Keratinocyte (primary cell): ENCODE data around the gene HRAS. TPM values are rescaled to one million over a fixed set of nuclear protein-coding genes. Genes with fewer than 3 reads are reported as not detected.
A peak's percentile ranks its signal among the peaks of the same experiment; 100 is the strongest.

Source experiments
- DNase-seq: peaks from one replicate; pipeline ENCODE4 v3.0.0-alpha.2; 2011; ENCODE audit warnings: low read depth, missing footprints, low spot score
- FAIRE-seq: peaks from 2 replicates; lab custom pipeline; 2011; peaks lifted over from hg19 to GRCh38; lab: Jason Lieb, UNC
- H2AFZ ChIP-seq: 2 replicates; pipeline ENCODE4 v1.6.0; 2012; ENCODE audit warnings: low read length, control low read depth, inconsistent platforms; ENCODE audit not compliant: control insufficient read depth
- H3K27ac ChIP-seq: 2 replicates; pipeline ENCODE4 v1.5.1; 2011; ENCODE audit warnings: low read length; ENCODE audit not compliant: control insufficient read depth, insufficient read depth
- H3K27me3 ChIP-seq: 3 replicates; pipeline ENCODE4 v1.6.0; 2011; ENCODE audit warnings: low read length; ENCODE audit not compliant: control insufficient read depth, insufficient read depth; ENCODE audit errors: extremely low read depth
- H3K36me3 ChIP-seq, 2 experiments: 2 replicates in 1 of 2; 3 replicates in 1 of 2; pipeline ENCODE4 v1.5.1; 2011; ENCODE audit warnings: low read length in 2 of 2, mild to moderate bottlenecking in 1 of 2; ENCODE audit not compliant: control insufficient read depth in 2 of 2, insufficient read depth in 2 of 2; ENCODE audit errors: extremely low read depth in 1 of 2
- H3K4me1 ChIP-seq: 3 replicates; pipeline ENCODE4 v1.5.1; 2011; ENCODE audit warnings: low read length; ENCODE audit not compliant: control insufficient read depth, insufficient read depth; ENCODE audit errors: extremely low read depth
- H3K4me2 ChIP-seq: 3 replicates; pipeline ENCODE4 v1.6.0; 2011; ENCODE audit warnings: low read depth, low read length; ENCODE audit not compliant: control insufficient read depth, insufficient read depth; ENCODE audit errors: extremely low read depth
- H3K4me3 ChIP-seq, 3 experiments: fragments of 200-600 bp in 1 of 3; sonication (generic) in 1 of 3; 2 replicates in 2 of 3; 3 replicates in 1 of 3; pipeline ENCODE4 v1.5.1; 2011 to 2016; ENCODE audit warnings: low read length in 3 of 3, mild to moderate bottlenecking in 3 of 3, control low read depth in 2 of 3, inconsistent platforms in 1 of 3, low read depth in 1 of 3, mixed read lengths in 1 of 3, mixed run types in 1 of 3, moderate library complexity in 1 of 3; ENCODE audit not compliant: control insufficient read depth in 2 of 3, insufficient read depth in 2 of 3; ENCODE audit errors: extremely low read depth in 1 of 3
- H3K79me2 ChIP-seq: 2 replicates; pipeline ENCODE4 v1.6.0; 2012; ENCODE audit warnings: low read length; ENCODE audit not compliant: control insufficient read depth, insufficient read depth
- H3K9ac ChIP-seq: 3 replicates; pipeline ENCODE4 v1.6.0; 2011; ENCODE audit warnings: low read length; ENCODE audit not compliant: control insufficient read depth, insufficient read depth; ENCODE audit errors: extremely low read depth
- H3K9me1 ChIP-seq: 3 replicates; pipeline ENCODE4 v1.6.0; 2011; ENCODE audit warnings: low read length; ENCODE audit not compliant: control insufficient read depth, insufficient read depth; ENCODE audit errors: extremely low read depth
- H3K9me3 ChIP-seq: 2 replicates; pipeline ENCODE4 v1.5.1; 2012; ENCODE audit warnings: low read depth, low read length; ENCODE audit not compliant: control insufficient read depth
- H4K20me1 ChIP-seq: 3 replicates; pipeline ENCODE4 v1.6.0; 2011; ENCODE audit warnings: low read length; ENCODE audit not compliant: control insufficient read depth, insufficient read depth; ENCODE audit errors: extremely low read depth
- CTCF ChIP-seq, 3 experiments: IDR thresholded peaks in 1 of 3; conservative IDR thresholded peaks in 1 of 3; optimal IDR thresholded peaks in 1 of 3; 2 replicates in 2 of 3; 3 replicates in 1 of 3; pipeline versions ENCODE3 to v1.5.1; 2011; ENCODE audit warnings: low read length in 3 of 3, mild to moderate bottlenecking in 3 of 3, moderate library complexity in 2 of 3, control low read depth in 1 of 3, inconsistent platforms in 1 of 3; ENCODE audit not compliant: insufficient read depth in 2 of 3; ENCODE audit errors: extremely low read depth in 1 of 3
- EZH2 ChIP-seq: IDR thresholded peaks from one replicate; pipeline ENCODE4 v1.6.1; 2012; ENCODE audit warnings: inconsistent platforms, mild to moderate bottlenecking, low read length, moderate library complexity
- dilution Hi-C: fragments of 300-500 bp; cut with MboI; formaldehyde crosslinking; loops from one replicate; pipeline ENCODE4 v1.7.0; 2020; ENCODE audit warnings: low sequenced_read_pairs; ENCODE audit not compliant: extremely low pct_ligation_motif_present
- polyA plus RNA-seq, 5 experiments: library from polyadenylated mRNA; depleted of rRNA in 3 of 5; stranded (reverse) in 3 of 5; stranded (forward) in 1 of 5; unstranded in 1 of 5; fragments of >200 nt; gene quantifications; 1 replicate in 1 of 5; 2 replicates in 3 of 5; 3 replicates in 1 of 5; pipeline versions ENCODE4 v1.2.1 to v1.2.3, GENCODE V29; 2011 to 2012; ENCODE audit warnings: missing spikeins in 2 of 5, low read depth in 1 of 5, low replicate concordance in 1 of 5

Gene HRAS
- polyA plus RNA-seq, 1 donor (not counting 4 experiments of a cell fraction or from before 2014, with no cell fraction given) = 112 TPM

GRCh38 chr11:554428-555226 lies 19.3 kb upstream of the HRAS start:
- Histone ChIP-seq H2AFZ (no peak overlapping the region), H3K9me1 (no peaks in the 10 kb centered on the region), H3K9me3 (no peaks in the 10 kb centered on the region), H3K36me3 (no peaks in the 10 kb centered on the region), H3K4me3 (peak overlapping the region in 1 of 3 experiments; percentile 35), H4K20me1 (no peaks in the 10 kb centered on the region), H3K4me1 (peaks cover 2% of the 10 kb centered on the region), H3K4me2 (peak overlapping the region; percentile 45), H3K27me3 (peaks cover 31% of the 10 kb centered on the region), H3K79me2 (no peaks in the 10 kb centered on the region), H3K9ac (no peak overlapping the region), H3K27ac (no peak overlapping the region)
- FAIRE-seq = no peak
- TF ChIP-seq EZH2 = no peak
- TF ChIP-seq CTCF (optimal IDR thresholded peaks at IDR 0.05 in 1 of 3, IDR thresholded peaks at IDR 0.05 in 1 of 3, conservative IDR thresholded peaks at IDR 0.05 in 1 of 3; ENCODE audit: extremely low read depth in 1 of 3, insufficient read depth in 2 of 3, low read length in 3 of 3) = peak; percentile 15 to 91 (median 64)
- no peak for DNase-seq
- dilution Hi-C loops = no loop called here

GRCh38 chr11:553988-554340 lies 18.6 kb upstream of the HRAS start:
- H3K27ac ChIP-seq = no peak overlapping the region
- dilution Hi-C loops = no loop called here

More at GRCh38 chr11:553988-554340, 18.6 kb upstream of the HRAS start:
- H3K79me2 ChIP-seq = no peaks in the 10 kb centered on the region
- no peak overlapping the region for H3K9ac ChIP-seq
- no peak overlapping the region for H3K4me2 ChIP-seq
- H4K20me1 ChIP-seq = no peaks in the 10 kb centered on the region
- H3K27me3 ChIP-seq = peaks cover 31% of the 10 kb centered on the region
- TF ChIP-seq EZH2 = no peak
- TF ChIP-seq CTCF (optimal IDR thresholded peaks at IDR 0.05 in 1 of 3, IDR thresholded peaks at IDR 0.05 in 1 of 3, conservative IDR thresholded peaks at IDR 0.05 in 1 of 3; ENCODE audit: extremely low read depth in 1 of 3, insufficient read depth in 2 of 3, low read length in 3 of 3) = no peak
- H3K9me1 ChIP-seq = no peaks in the 10 kb centered on the region
- no peak for FAIRE-seq
- H3K4me1 ChIP-seq = no peaks in the 10 kb centered on the region
- H3K9me3 ChIP-seq = no peaks in the 10 kb centered on the region
- no peaks in the 10 kb centered on the region for H3K36me3 ChIP-seq
- no peak overlapping the region for H2AFZ ChIP-seq
- DNase-seq = no peak
- H3K4me3 ChIP-seq = no peak overlapping the region
